K562 treated with DMSO at 1 percent for 4 hours (cell line): ENCODE measurements around the gene DYNC1H1. TPM values are rescaled to one million over a fixed set of nuclear protein-coding genes. Genes with fewer than 3 reads are reported as not detected.

Experiments
- total RNA-seq: library from RNA; unstranded; fragments of 300-600 nt; gene quantifications from 2 replicates; pipeline ENCODE4 v1.2.3, GENCODE V29; 2022; ENCODE audit not compliant: insufficient read depth

DYNC1H1 gene
- total RNA-seq, result 112 and 148 TPM in 2 replicates

DNA sequence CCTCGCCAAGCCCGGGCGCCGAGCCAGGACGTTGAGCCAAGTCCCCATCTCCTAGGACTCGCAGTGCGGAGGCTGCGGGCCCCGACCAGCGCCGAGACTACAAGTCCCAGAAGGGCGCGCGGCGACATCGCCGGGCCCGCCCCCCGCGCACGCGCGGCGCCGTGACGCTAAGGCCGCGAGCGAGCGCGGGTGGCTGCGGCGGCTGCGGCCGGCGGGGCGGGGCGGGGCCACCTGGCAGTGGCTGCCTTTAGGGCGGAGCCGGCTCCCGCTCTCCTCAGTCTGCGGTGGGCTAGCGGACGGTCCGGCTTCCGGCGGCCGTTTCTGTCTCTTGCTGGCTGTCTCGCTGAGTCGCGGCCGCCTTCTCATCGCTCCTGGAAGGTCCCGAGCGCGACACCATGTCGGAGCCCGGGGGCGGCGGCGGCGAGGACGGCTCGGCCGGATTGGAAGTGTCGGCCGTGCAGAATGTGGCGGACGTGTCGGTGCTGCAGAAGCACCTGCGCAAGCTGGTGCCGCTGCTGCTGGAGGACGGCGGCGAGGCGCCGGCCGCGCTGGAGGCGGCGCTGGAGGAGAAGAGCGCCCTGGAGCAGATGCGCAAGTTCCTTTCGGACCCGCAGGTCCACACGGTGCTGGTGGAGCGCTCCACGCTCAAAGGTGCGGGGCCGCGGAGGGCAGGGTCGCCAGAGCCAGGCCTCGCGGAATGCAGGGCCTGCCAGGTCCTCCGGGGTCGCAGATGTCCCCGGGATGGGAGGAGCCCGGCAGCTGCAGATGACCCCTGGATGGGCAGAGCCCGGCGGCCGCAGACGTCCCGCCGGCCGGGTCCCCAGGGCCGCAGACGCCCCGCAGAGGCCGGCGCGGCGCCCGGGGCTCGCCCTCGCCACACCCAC lies at the start of gene DYNC1H1:
DYNC1H1 (plus strand) TSS at position 277 of the 884 bp plus-strand sequence; CDS start at position 396, 119 bp downstream.

DNA sequence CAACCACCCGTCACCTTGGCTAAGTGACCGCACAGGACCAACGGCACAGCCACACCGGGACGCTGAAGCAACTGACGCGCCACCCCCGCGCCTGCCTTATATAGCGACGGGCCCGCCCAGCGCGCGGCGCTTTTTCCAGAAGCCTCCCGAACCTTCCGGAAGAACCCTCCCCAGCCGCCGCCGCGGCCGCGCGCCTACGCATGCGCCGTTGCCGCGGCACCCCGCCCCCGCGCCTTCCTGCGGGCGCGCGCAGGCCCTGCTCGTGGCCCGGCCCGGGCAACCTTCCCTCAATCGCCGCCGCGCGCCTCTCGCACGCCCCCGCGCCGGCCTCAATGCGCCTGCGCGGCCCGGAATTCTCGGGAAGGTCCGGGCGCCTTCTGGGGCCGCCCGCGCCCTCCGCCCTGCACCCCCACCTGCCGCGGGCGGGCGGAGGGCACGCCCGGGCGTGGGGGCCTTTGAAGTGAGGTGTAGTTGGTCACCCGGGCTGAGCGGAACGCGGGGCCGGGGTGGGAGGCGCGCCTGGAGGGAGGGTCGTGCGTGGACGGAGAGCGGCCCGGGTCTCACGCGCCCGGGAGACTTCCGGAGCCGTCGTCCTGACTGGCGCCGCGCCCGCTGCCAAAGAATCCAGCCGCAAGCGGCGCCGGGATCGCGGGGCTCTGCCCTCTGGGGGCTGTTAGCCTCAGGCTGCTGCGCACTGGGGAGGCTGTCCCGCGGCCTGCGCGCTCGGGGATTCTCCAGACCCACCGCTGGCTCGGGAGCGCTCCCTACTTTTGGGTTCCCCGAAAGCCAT lies 122.8 kb downstream of the DYNC1H1 start, which contains the start of gene HSP90AA1:
HSP90AA1 (minus strand) TSS at position 73 of the 790 bp plus-strand sequence. CDS start 666 bp downstream, outside the sequence.

Other genes starting within 250 kb of the DYNC1H1 start
- gene PPP2R5C, start 202.9 kb upstream of the DYNC1H1 start, total RNA-seq, result 131 and 135 TPM in 2 replicates
- 515 and 582 TPM in 2 replicates for gene HSP90AA1, start 122.5 kb downstream of the DYNC1H1 start, total RNA-seq
- gene WDR20, start 175.3 kb downstream of the DYNC1H1 start, total RNA-seq, result 8.4 and 11.2 TPM in 2 replicates